Activated T-cell treated with anti-CD3 and anti-CD28 coated beads, Interleukin-2, amount 50 U/mL, for 24 hours (primary cell): Measurements from ENCODE around the gene RNF214.
A peak's percentile ranks its signal among the peaks of the same experiment; 100 is the strongest.
"Not testable (repeated sequence)": the region's sequence is repeated elsewhere in the genome, so short reads cannot be mapped to it uniquely, and the experiment has no call there.

Source experiments
- DNase-seq: peaks from one replicate; pipeline ENCODE4 v3.0.0-alpha.2; 2020
- H3K27ac Mint-ChIP-seq: 2 replicates; pipeline ENCODE4 v1.8.0; 2020; ENCODE audit warnings: mild to moderate bottlenecking, mixed read lengths
- H3K27me3 Mint-ChIP-seq: 2 replicates; pipeline ENCODE4 v1.8.0; 2020; ENCODE audit warnings: mixed read lengths
- H3K36me3 Mint-ChIP-seq: 2 replicates; pipeline ENCODE4 v1.8.0; 2020; ENCODE audit warnings: low read depth, mixed read lengths
- H3K4me1 Mint-ChIP-seq: 2 replicates; pipeline ENCODE4 v1.8.0; 2020; ENCODE audit warnings: low read depth, mixed read lengths
- H3K4me3 Mint-ChIP-seq: 2 replicates; pipeline ENCODE4 v1.8.0; 2020; ENCODE audit warnings: mild to moderate bottlenecking, moderate library complexity, mixed read lengths
- H3K9me3 Mint-ChIP-seq: 2 replicates; pipeline ENCODE4 v1.8.0; 2020; ENCODE audit warnings: mixed read lengths

RNF214 gene

DNA sequence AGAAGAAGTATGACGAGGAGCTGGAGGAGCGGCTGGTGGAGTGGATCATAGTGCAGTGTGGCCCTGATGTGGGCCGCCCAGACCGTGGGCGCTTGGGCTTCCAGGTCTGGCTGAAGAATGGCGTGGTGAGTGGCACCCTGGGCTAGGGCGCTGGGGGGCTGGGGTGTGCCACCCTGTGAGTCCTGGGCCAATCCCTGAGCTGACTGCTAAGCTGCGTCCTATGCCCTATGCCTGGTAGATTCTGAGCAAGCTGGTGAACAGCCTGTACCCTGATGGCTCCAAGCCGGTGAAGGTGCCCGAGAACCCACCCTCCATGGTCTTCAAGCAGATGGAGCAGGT lies 29.4 kb upstream of the RNF214 start:
- no peak for DNase-seq
- Mint-ChIP-seq H3K4me3 (no peak overlapping the region), H3K27ac (peak overlapping the region; percentile 55), H3K9me3 (no peaks in the 10 kb centered on the region), H3K4me1 (no peaks in the 10 kb centered on the region), H3K36me3 (peaks cover 39% of the 10 kb centered on the region), H3K27me3 (no peaks in the 10 kb centered on the region)

DNA sequence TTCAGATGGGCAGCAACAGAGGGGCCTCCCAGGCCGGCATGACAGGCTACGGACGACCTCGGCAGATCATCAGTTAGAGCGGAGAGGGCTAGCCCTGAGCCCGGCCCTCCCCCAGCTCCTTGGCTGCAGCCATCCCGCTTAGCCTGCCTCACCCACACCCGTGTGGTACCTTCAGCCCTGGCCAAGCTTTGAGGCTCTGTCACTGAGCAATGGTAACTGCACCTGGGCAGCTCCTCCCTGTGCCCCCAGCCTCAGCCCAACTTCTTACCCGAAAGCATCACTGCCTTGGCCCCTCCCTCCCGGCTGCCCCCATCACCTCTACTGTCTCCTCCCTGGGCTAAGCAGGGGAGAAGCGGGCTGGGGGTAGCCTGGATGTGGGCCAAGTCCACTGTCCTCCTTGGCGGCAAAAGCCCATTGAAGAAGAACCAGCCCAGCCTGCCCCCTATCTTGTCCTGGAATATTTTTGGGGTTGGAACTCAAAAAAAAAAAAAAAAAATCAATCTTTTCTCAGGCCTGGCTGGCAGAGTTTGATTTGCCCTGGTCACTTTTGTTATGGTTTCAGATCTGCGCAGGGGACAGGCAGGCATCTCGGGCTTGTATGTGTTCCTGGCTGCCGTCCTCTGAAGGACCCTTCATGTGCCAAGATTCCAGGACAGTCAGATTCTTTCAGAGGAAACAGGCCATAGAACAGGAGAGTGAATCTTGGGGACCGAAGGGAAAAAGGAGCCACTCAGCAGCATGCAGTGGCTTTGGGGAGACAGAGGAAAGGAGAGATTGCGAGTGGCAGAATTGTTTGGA lies 28.0 kb upstream of the RNF214 start:
- Mint-ChIP-seq H3K4me1 (no peaks in the 10 kb centered on the region), H3K27me3 (no peaks in the 10 kb centered on the region), H3K27ac (peak overlapping the region; percentile 5), H3K4me3 (no peak overlapping the region), H3K9me3 (no peaks in the 10 kb centered on the region), H3K36me3 (peaks cover 46% of the 10 kb centered on the region)
- DNase-seq: no peak

DNA sequence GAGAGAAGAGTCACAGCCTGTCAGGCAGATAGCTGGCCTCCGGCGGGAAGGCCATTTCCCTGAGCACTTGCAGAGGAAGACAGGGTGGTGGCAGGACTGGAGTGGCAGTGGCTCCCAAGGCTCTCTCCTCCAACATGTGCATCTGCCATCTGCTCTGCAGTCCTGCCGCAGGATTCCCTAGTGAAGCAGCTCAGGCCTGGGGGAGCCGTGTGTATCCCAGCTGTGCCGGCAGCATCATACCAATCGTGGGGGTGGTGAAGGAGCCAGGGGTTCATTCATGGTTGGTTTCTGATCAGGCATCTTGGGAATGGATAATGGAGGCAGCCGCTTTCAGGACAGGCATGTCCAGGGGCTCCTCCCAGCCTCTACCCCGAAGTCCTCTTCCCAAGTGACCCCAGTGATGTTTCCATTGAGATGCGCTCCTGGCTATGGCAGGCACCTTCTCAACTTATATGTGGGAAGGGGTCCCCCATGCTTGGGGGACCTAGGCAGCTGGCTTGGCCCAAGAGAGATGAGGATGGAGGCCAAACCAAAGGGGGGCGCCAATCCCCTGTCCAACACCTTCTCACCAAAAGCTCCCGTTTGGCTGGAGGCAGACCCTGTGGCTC lies 27.2 kb upstream of the RNF214 start:
- H3K27ac Mint-ChIP-seq: peak overlapping the region; percentile 45
- no peak for DNase-seq
- no peaks in the 10 kb centered on the region for H3K27me3 Mint-ChIP-seq
- H3K36me3 Mint-ChIP-seq: peaks cover 51% of the 10 kb centered on the region
- no peaks in the 10 kb centered on the region for H3K4me1 Mint-ChIP-seq
- no peak overlapping the region for H3K4me3 Mint-ChIP-seq
- H3K9me3 Mint-ChIP-seq: no peaks in the 10 kb centered on the region

DNA sequence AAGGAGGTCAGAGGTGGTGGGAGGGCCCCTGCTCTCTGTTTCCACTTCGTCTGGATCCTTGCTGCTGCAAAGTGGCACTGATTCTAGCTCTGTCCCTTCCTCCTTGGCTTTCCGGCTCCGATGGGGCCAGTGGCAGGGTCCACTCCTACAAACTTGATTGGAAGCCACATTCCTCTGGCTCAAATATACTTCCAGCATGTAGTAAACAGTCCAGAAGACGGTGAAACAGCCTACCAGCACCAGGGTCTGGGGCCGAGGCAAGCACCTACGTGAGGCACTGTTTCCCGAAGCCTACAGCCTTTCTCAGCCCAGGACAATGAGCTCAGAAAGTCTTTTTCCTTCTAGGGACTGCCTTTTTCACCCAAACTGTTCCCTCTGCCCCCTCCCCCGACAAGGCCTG lies 26.4 kb upstream of the RNF214 start:
- DNase-seq, H3K4me1 Mint-ChIP-seq, H3K9me3 Mint-ChIP-seq, H3K27me3 Mint-ChIP-seq, H3K27ac Mint-ChIP-seq, H3K4me3 Mint-ChIP-seq: not testable (repeated sequence)
- peaks cover 59% of the 10 kb centered on the region for H3K36me3 Mint-ChIP-seq

DNA sequence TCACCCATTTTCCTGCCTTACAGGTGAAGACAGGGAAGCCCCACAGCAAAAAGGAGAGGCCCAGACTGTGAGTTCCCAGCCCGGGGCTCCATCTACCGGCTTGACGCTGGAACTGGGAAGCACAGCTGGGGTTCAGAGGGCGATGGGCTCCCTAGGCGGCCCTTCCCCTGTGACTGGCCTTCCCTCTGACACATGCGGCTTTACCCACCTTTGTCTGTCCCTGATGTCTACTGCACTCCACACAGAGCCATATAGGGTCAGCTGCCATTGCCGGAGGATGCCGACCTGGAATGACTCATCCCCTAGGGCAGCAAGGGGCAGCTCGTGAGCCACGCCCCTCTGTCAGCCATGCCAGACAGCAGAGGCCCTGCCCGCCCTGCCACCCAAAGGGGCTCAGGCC lies 25.6 kb upstream of the RNF214 start:
- H3K27me3 Mint-ChIP-seq, DNase-seq, H3K4me1 Mint-ChIP-seq, H3K27ac Mint-ChIP-seq, H3K9me3 Mint-ChIP-seq, H3K4me3 Mint-ChIP-seq: not testable (repeated sequence)
- peaks cover 67% of the 10 kb centered on the region for H3K36me3 Mint-ChIP-seq

DNA sequence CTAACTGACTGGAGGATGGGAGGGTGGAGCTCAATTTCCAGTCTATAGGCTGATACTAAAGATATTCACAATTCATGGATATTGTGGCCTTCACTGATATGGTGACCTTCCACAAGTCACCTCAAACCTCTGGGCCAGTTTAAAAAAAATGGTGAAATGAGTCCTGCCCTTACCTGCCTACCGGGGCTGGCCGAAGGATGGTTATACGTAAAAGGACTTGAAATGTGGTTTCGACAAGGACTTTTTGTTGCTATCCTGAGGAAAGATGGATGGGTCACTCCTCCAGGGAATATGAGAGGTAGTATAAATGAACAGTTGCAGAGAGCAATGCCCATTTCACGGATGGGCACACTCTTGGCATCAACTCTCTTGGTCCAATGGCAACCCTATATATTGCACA lies 25.0 kb upstream of the RNF214 start:
- H3K36me3 Mint-ChIP-seq: peaks cover 72% of the 10 kb centered on the region
- H3K4me1 Mint-ChIP-seq, H3K4me3 Mint-ChIP-seq, DNase-seq, H3K27ac Mint-ChIP-seq, H3K27me3 Mint-ChIP-seq, H3K9me3 Mint-ChIP-seq: not testable (repeated sequence)

DNA sequence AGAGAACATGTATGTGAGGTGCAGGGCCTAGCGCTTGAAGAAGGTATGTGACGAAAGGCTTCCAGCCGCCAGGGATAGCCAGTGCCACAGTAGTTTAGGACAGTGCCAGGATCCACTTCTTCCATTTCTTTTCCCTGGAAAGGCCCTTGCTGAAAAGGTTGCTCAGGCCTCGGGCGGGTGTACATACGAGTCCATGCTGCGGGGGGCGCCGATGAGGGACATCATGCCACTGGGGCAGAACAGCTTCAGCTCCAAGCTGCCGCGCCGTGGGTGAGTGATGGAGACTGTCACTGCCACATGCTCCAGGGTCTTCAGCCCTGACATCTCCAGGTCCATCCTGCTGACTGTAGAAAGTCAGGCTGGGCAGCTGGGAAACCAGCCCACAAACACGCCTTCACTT lies 23.8 kb upstream of the RNF214 start:
- DNase-seq, H3K4me1 Mint-ChIP-seq, H3K27me3 Mint-ChIP-seq, H3K27ac Mint-ChIP-seq, H3K9me3 Mint-ChIP-seq, H3K4me3 Mint-ChIP-seq: not testable (repeated sequence)
- peaks cover 74% of the 10 kb centered on the region for H3K36me3 Mint-ChIP-seq

DNA sequence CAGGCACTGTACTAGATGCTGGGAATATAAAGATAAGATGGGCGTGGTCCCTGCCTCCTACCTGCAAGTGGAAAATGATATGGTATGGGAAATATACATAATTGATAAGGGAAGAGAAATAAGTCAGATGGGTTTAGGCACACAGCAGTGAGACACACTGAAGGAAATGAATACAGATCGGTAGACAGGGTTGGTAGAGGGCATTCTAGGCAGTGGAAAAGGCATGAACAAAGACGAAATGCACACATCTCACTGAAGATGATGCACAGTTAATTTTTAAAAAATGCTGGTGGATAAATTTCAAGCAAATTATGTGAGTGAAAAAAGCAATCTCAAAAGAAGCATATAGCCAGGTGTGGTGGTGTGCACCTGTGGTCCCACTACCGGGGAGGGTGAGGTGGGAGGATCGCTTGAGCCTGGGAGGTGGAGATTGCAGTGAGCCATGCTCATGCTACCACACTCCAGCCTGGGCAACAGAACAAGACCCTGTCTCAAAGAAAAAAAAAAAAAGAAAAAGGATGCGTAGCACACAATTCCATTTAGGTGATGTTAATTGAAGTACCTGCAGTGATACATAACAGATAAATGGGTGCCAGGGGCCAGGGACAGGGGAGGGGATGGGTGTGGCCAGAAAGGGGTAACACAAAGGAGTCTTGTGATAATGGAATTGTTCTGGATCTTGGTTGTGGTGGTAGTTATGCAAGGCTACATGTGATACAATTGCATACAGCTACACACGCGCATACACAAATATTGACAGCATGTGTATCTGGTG lies 22.9 kb upstream of the RNF214 start:
- H3K27me3 Mint-ChIP-seq, H3K4me3 Mint-ChIP-seq, H3K9me3 Mint-ChIP-seq, DNase-seq, H3K4me1 Mint-ChIP-seq: not testable (repeated sequence)
- H3K36me3 Mint-ChIP-seq: peaks cover 72% of the 10 kb centered on the region
- H3K27ac Mint-ChIP-seq: peak overlapping the region; percentile 5

DNA sequence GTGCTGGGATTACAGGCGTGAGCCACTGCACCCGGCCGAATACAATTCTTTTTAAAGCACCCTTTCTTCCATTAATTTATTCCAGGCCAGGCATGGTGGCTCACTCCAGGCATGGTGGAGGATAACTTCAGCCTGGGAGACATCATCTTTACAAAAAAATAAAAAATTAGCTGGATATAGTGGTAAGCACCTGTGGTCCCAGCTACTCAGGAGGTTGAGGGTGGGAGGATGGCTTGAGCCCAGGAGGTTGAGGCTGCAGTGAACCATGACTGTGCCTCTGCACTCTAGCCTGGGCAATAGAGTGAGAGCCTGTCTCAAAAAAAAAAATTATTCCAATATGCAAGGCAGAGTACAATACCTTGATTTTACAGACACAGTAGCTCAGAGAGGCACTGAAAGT lies 21.9 kb upstream of the RNF214 start:
- H3K36me3 Mint-ChIP-seq: peaks cover 70% of the 10 kb centered on the region
- H3K27me3 Mint-ChIP-seq: no peaks in the 10 kb centered on the region
- H3K27ac Mint-ChIP-seq: peak overlapping the region; percentile 63
- H3K4me1 Mint-ChIP-seq: peaks cover 3% of the 10 kb centered on the region
- DNase-seq: no peak
- H3K4me3 Mint-ChIP-seq: no peak overlapping the region
- H3K9me3 Mint-ChIP-seq: no peaks in the 10 kb centered on the region

DNA sequence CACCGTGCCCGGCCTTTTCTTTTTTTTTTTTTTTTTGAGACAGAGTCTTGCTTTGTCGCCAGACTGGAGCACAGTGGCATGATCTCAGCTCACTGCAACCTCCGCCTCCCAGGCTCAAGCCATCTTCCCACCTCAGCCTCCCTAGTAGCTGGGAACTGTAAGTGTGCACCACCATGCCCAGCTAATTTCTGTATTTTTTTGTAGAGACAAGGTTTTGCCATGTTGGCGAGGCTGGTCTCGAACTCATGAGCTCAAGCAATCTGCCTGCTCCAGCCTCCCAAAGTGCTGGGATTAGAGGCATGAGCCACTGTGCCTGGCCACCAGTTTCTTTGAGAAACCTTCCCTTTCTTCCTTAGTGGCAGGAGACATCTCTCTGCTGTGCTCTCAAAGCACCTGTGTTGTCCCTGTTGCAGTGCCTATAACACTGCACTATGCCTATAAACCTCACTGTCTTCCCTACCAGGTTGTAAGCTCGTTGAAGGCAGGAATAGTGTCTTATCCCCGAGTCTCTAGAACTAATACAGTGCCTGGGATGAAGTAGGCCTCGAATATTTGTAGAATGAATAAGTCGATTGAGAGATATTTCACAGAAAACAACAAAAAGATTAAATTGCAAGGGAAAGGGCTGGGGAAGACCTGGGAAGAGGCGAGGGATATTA lies 19.6 kb upstream of the RNF214 start:
- H3K27me3 Mint-ChIP-seq: no peaks in the 10 kb centered on the region
- no peak for DNase-seq
- H3K36me3 Mint-ChIP-seq: peaks cover 85% of the 10 kb centered on the region
- H3K9me3 Mint-ChIP-seq: no peaks in the 10 kb centered on the region
- H3K4me3 Mint-ChIP-seq: no peak overlapping the region
- H3K4me1 Mint-ChIP-seq: peaks cover 8% of the 10 kb centered on the region
- peak overlapping the region; percentile 38 for H3K27ac Mint-ChIP-seq

DNA sequence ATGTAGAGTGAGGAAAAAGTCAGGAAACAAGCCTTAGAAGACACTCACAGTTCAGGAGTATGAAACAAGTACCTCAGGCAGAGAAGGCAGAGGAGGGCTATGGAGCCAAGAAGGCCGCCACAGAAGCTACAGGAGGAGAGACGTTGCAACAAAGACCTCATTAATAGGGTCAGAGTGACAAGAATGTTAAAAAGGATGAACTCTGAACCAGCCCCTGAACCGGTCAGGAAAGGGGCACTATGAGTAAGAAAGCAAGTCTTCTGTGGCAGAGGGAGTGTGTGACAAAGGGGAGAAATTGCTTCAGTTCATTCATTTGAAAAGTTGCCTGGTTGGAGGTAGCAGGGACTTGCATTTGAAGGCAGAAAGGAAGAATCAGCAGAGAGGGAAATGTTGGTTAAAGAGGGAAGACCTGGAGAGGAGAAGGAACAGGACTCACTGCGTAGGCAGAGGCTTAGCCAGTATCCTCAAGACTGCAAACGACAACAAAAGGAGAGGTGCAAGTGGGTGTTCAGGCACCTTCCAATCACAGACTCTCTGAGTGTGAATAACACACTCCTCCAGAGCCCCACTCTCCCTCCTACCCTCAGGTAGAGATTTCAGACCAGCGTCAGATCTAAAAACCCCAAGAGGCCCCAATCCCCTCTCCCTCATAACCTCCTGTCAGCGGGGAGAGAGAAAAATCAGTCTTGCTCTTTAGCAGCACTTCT lies 17.9 kb upstream of the RNF214 start:
- Mint-ChIP-seq H3K27me3 (no peaks in the 10 kb centered on the region), H3K9me3 (no peaks in the 10 kb centered on the region), H3K27ac (peak overlapping the region; percentile 35), H3K4me1 (peaks cover 9% of the 10 kb centered on the region), H3K4me3 (no peak overlapping the region), H3K36me3 (peaks cover 95% of the 10 kb centered on the region)
- no peak for DNase-seq

DNA sequence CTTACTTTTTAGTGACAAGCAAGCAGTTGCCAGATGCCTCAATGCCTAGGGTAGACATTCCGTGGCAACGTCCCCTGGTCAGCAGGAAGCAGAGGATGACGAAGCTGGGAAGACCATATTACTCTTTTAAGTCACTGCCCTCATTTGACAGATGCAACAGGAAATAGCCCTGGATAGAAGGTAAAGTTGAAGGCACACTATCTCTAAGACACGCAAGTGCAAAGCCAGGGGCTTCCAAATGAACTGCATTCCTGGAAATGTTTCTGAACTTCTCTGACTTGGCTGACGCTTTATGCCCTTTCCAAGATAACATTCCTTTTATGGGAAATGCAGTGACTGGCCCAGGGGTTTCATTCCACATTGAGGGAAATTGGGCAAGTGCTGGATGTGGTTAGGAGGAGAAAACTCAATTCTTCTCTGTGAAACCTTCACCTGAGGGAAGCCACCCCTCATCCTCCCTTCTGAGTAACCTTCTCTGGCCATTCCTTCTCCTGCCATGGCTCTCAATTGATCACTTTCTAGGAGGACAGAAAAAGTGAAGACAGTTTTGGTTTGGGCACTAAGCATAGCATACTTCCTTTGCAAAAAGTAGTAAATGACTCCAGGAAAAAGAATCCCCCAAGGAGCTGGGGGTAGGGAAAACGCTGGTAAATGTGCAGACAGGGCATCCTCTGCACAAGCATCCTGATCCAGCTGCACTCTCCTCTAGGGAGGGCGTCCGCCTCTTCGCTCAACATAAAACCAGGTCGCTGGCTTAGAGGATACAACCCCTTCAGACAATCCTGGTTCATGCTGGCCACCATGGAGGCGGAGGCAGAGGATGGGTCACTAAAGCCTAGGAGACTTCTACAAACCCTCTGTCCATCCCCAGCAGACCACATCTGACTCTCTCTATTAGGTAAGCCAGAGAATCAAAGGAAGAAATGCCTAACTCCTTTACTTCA lies 15.1 kb upstream of the RNF214 start:
- no peaks in the 10 kb centered on the region for H3K27me3 Mint-ChIP-seq
- H3K27ac Mint-ChIP-seq: peak overlapping the region; percentile 83
- H3K4me3 Mint-ChIP-seq: no peak overlapping the region
- H3K4me1 Mint-ChIP-seq: peaks cover 6% of the 10 kb centered on the region
- H3K36me3 Mint-ChIP-seq: peaks cover 94% of the 10 kb centered on the region
- no peak for DNase-seq
- no peaks in the 10 kb centered on the region for H3K9me3 Mint-ChIP-seq

DNA sequence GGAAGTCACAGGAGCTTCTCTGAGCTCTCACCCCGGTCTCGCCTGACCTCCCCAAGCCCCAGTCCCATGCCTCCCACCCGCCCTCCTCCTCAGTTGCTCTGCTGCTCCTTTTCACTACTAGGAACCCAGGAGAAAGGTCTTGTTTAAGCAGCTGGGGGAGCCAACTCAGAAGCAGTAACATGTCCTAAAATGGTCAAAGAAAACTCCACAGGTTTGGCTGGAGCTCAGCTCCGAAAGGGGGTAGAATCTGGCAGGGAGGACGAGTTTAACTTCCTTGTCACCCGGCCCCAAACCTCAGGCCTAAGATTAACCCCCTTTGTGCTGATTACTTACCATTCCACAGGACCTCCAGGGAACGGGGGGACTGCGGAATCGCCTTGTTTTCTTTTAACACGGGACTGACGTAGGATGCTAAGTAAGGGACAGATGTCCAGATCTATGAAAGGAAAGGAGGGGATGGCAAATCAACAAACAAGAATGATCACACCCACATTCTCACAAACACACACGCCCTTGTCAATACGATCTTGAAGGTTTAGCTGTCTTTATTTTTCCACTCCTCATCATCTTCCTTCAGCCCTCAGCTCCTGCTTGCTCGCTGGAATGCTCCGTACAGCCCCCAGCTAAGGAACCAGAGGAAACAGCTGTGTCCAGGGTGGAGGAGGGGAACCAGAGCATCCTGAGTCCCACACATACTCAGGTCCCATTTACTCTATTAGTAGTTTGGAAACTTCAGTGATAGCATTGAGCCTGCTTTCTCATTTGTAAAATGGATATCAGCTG lies 14.1 kb upstream of the RNF214 start:
- Mint-ChIP-seq H3K27ac (peak overlapping the region; percentile 34), H3K27me3 (no peaks in the 10 kb centered on the region), H3K4me3 (no peak overlapping the region), H3K4me1 (peaks cover 6% of the 10 kb centered on the region), H3K9me3 (no peaks in the 10 kb centered on the region), H3K36me3 (peaks cover 94% of the 10 kb centered on the region)
- DNase-seq: no peak
